GM04503 (cell line): ENCODE data around the gene KAZALD1.
A peak's percentile ranks its signal among the peaks of the same experiment; 100 is the strongest.
"Not testable (repeated sequence)": the region's sequence is repeated elsewhere in the genome, so short reads cannot be mapped to it uniquely, and the experiment has no call there.

Experiments
- DNase-seq: peaks from one replicate; pipeline ENCODE4 v3.0.0-alpha.2; 2012; ENCODE audit warnings: low read depth

Gene KAZALD1

GRCh38 chr10:101030496-101031127 is 31.2 kb upstream of the KAZALD1 start:
- DNase-seq: no peak

DNA sequence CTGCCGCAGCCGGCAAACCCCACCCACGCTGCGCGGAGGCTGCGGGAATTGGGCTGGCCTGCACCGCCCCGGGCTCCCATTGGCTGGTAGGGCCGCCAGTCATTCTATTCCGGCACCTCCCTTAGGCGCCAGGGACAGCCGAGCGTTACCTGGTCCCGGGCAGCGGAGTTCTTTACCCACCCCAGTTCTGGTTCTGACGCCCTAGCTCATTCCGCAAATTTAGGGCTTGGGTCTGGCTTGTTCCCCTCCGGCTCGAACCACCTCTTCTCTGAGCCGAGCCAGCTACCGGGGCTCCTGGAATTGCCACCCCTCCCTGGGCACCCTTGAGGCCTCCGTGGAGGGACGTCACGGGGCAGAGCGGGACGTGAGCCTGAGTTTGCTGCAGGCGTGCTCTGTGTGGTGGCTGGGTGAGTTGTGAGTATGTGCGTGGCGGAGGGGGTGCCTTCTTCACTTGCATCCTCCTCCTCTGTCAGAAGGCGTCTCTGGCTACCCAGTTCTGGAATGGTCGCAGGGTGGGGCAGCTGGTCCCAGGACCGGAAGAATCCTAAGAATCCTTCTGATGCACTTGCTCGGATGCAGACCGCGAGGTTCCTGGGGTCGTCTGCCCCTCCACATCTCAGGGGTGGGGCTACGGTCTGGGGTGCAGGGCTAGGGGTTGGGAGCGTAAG is 30.5 kb upstream of the KAZALD1 start, which contains the start of the genes PDZD7 and SFXN3:
Gene PDZD7 (minus strand): TSS at position 2 of the 668 bp plus-strand sequence. CDS start 910 bp downstream, outside the sequence.
Gene SFXN3 (plus strand): TSS at position 107 of the 668 bp plus-strand sequence. CDS start 3,461 bp downstream, outside the sequence.
- peak; percentile 42 for DNase-seq

DNA sequence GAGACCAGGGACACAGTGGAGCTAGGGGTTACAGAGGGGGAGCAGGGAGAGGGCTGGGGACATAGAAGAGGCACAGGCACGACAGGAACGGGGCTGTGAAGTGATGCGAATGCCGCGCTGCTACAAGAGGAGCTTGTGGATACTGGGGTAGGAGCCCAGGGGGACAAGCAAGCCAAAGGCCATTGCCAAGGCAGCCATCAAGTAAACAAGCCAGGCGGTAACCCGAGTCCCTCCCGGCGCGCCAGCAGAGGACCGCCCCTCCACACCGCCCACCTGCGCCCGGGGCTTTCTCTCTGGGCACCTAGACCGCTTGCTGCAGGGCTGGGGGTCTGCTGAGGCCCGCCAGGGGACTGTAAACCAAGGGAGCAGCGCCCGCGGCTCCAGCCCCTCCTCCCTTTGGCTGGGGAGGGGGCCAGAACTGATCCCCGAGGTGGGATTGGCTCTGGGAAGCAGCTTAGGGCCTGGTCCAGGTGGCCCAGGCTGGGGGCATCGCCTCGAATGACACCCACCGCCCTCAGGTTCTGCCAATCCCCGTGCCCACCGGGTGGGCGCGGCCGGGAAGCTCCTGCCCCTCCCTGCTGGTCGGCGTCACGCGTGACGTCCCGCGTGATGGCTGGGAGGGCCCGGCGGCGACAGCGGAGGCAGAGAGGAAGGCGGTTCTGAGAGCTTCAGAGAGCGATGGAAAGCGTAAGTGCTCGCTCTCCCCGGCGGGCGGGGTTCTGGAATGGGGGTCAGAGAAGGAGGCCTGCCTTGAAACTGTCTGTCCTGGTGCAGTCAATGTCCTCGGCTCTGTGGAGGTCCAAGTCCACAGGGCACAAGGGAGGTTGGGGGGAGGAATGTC is 29.8 kb upstream of the KAZALD1 start:
- no peak for DNase-seq

- peak; percentile 72 for DNase-seq
Observed at GRCh38 chr10:101032637-101033224, 29.1 kb upstream of the KAZALD1 start.

DNA sequence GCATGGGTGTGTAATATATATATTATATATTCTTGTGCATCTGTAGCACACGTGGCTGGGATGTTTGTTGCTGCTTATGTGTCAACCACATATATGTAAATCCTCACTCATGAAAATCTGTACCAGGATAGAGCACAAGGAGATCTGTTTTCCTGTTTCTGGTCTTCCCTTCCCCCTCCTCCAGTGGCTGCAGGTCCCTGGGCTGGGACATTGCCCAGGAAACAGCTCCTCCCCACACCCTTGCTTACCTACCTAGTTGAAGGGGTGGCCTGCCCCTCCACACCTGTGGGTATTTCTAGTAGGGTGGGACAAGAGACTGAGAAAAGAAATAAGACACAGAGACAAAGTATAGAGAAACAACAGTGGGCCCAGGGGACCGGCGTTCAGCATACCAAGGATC is 28.5 kb upstream of the KAZALD1 start:
- no peak for DNase-seq

GRCh38 chr10:101034404-101034803 is 27.4 kb upstream of the KAZALD1 start:
- DNase-seq: not testable (repeated sequence)

DNA sequence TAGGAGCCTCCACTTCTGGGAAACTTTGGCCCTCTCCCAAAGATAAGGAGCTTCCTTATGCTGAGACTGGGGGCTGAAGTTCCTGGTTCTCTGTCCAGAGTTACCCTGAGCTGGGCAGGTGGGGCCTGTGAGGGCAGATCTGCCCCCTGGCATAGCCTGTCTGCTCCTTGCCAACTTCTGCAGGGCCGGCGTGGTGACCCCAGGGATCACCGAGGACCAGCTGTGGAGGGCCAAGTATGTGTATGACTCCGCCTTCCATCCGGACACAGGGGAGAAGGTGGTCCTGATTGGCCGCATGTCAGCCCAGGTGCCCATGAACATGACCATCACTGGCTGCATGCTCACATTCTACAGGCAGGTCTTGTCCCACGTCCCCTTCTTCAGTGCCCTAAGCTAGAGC is 26.5 kb upstream of the KAZALD1 start:
- no peak for DNase-seq

GRCh38 chr10:101035916-101036702 is 25.7 kb upstream of the KAZALD1 start:
- DNase-seq: no peak

GRCh38 chr10:101036726-101037125 is 25.1 kb upstream of the KAZALD1 start:
- DNase-seq: no peak

DNA sequence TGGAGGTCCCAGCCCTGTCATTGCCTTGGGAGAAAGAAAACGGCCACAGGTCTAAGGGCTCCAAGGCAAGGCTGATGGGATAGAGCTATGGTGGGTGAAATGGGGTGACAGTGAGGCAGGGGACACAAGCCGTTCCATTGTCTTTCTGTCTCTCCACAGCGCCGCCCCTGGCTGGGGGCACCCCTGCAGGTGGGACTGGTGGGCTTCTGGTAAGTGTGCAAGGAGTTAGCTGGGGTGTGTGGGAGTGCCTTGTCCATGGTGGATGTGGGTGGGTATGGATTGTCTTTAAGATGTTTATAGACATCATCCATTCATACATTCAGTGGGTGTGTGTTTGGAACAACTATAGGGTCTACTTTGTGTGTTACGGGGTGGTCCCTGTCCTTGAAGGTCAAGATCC is 23.3 kb upstream of the KAZALD1 start:
- no peak for DNase-seq

DNA sequence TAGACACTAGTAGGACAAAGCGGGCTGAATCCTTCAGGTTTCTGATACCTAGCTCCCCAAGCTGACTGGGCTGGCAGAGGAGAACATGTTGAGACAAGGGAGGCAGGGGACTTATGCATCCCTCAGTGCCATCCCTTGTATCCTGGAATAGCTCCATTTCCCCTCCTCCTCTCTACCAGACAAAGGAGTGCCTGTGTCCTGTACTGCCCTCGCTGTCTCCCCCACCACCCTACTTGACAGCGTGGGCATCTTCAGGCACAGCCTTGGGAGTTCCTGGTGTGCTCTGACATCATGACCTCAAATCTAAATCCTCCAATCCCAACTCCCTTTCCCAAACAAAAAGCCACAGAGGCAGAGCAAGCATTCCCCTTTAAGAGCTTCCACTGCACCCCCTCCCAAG is 21.7 kb upstream of the KAZALD1 start:
- no peak for DNase-seq

DNA sequence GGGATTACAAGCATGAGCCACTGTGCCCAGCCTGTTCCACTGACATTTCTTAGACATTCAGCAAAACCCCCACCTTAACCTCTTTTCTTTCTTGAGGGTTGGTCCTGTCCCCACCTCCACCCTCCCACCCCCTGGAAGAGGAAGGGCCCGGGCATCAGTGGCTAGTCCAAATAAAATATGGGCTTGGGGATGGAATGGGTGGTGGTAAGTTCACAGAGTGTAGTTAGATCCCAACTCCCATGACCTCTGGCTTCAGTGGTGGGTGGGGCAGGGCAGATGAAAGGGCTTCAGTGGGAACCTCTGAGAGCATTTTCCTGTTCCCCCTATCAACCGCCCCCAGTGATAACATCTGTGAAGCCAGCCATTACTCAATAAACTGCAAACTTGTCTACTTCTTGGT is 20.9 kb upstream of the KAZALD1 start:
- DNase-seq: no peak

DNA sequence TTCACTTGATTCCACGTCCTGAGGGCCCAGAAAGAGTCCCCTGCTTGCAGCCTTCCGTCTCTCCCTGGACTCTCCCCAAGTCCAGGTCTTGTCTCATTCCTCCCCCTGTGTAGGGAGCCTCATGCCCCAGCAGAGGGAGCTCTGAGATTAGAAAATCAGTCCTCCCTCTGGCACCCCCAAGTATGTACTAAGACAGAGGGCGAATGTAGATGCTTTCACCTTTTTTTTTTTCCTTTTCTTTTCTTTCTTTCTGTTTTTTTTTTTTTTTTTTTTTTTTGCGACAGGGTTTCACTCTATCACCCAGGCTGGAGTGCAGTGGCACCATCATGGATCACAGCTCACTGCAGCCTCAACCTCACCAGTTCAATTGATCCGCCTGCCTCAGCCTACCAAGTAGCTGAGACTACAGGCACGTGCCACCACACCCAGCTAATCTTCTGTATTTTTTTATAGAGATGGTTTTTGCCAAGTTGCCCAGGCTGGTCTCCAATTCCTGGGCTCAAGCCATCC is 20.5 kb upstream of the KAZALD1 start:
- no peak for DNase-seq

GRCh38 chr10:101042118-101042517 is 19.7 kb upstream of the KAZALD1 start:
- DNase-seq: no peak

DNA sequence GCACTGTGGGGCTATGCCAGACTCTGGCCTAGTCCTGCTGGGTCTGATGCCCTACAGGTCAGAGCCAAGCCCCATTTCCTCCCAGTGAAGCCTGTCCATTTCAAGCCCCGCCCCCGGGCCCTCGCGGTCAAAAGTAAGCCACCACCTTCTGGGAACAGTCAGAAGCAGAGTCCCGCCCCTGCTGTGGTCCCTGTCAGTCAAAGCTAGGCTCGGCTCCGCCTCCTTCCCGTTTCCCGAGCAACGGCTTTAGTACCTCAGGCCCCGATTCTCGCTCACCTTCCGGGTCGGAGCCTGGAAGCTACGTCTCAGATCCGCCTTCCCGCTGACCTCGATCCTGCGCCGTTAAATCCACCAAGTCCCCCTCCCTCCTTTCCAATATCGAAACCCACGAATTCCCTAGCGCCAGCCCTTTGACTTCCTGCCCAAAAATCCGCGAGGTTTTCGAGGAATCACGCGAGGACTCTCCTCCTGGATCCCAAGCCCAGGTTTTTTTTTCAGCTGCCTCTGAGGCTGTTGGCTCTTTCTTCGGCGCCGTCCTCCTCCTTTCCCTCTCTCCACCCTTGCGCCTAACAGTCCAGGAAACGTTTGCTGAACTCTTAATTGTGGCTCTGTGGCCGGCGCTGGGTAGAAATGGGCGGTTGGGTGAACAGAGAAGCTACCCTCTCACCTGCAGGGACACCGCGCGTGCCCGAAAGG is 19.0 kb upstream of the KAZALD1 start:
- peak; percentile 90 for DNase-seq

- DNase-seq: no peak
Observed at GRCh38 chr10:101043363-101043707, 18.5 kb upstream of the KAZALD1 start.

DNA sequence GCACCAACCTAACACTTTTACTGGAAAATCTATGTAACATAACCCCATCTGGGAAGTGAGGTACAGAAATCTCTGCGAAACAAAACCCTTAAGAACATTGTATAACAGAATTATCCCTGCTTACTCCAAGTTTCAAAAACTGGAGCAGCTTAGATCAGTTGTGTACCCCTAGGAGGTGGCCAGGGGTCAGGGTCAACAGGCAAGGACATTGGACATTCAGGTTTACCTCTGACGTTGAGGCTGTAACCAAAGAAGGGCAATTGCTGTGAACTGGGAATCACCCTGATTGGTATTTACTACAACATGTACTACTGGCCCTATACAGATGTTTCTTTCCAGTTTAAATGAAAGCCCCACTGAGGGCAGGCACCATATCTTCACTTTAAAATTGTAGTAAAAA is 17.7 kb upstream of the KAZALD1 start:
- no peak for DNase-seq

DNA sequence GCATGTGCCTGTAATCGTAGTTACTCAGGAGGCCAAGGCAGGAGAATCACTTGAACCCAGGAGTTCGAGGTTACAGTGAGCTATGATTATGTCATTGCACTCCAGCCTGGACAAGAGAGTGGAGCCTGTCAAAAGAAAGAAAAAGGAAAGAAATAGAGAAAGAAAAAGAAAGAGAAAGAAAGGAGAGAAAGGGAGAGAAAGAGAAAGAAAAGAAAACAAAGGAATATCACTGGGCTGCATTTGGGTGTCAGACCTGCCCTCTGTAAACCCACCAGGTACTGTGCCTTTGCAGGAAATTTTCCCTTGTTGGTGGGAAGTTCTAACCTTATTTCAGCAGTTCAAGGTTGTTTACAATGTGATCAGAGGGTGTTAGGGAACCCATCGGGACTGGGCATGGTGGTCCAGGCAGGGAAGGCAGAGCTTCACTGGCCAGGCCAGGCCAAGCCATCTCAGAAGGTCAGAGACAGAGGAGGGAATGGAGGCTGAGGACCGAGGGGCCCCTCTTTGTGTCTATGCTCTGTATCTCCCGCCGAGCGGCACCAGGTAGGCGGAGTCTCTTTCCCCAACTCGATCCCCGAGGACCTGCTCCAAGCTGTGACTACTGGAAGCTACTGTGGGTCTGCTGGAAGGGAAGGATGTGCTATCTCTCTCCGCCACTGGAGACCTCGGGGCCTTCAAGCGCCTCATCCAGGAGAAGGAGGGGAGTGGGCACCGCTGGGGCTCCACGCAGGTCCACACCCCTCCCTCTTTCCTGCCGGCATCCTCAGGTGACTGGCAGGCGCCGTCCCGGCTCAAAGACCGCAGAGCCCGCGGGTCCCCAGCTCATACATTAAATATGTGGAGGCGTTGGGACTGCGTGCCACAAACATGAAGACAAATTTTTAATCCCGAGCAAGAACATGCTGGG is 15.2 kb upstream of the KAZALD1 start:
- DNase-seq: no peak

- no peak for DNase-seq
Observed at GRCh38 chr10:101047268-101047667, 14.5 kb upstream of the KAZALD1 start.
